HEK293 (cell line): ENCODE data around the gene RAF1.

Source experiments
- CTCF ChIA-PET: fragments of 350-600 bp; formaldehyde crosslinking; extraction: SDS; loops from one replicate; lab custom pipeline; 2021; ENCODE audit warnings: antibody characterized with exemption; lab: Yijun Ruan, JAX
- POLR2A ChIA-PET: fragments of 300-600 bp; formaldehyde crosslinking; extraction: SDS; loops from one replicate; lab custom pipeline; 2020; ENCODE audit warnings: antibody characterized with exemption, inconsistent platforms; lab: Yijun Ruan, JAX
- H3K27ac ChIP-seq: fragments of 200-500 bp; sonication (Bioruptor generic); 2 replicates; pipeline ENCODE4 v1.5.1; 2014; ENCODE audit warnings: low read depth, low read length, control low read depth, inconsistent platforms; ENCODE audit errors: extremely low read depth
- H3K36me3 ChIP-seq, 2 experiments: fragments of 200-500 bp in 1 of 2; sonication (Bioruptor generic) in 1 of 2; 1 replicate in 1 of 2; 2 replicates in 1 of 2; pipeline ENCODE4 v1.5.1; 2014 to 2017; ENCODE audit warnings: inconsistent platforms in 2 of 2, low read length in 2 of 2; ENCODE audit not compliant: control insufficient read depth in 2 of 2, insufficient read depth in 1 of 2
- H3K4me1 ChIP-seq: fragments of 200-500 bp; sonication (Bioruptor generic); 2 replicates; pipeline ENCODE4 v1.5.1; 2014; ENCODE audit warnings: mild to moderate bottlenecking, low read length, inconsistent platforms; ENCODE audit not compliant: control insufficient read depth, insufficient read depth
- H3K4me3 ChIP-seq: 2 replicates; pipeline ENCODE4 v1.5.1; 2011; ENCODE audit warnings: low read depth, mild to moderate bottlenecking, control low read depth, low read length, moderate library complexity
- H3K9me3 ChIP-seq: fragments of 200-500 bp; sonication (Bioruptor generic); 2 replicates; pipeline ENCODE4 v1.5.1; 2014; ENCODE audit warnings: low read depth, low read length, inconsistent platforms; ENCODE audit not compliant: control insufficient read depth, insufficient read depth
- BCL11B ChIP-seq: fragments of 450-650 bp; formaldehyde crosslinking; IDR thresholded peaks from 2 replicates; pipeline ENCODE4 v1.5.1; 2016; ENCODE audit warnings: low read depth, missing biosample characterization, missing genetic modification characterization
- GLI2 ChIP-seq: fragments of 450-650 bp; formaldehyde crosslinking; IDR thresholded peaks from 2 replicates; pipeline ENCODE4; 2017; ENCODE audit warnings: missing biosample characterization, missing genetic modification characterization, low read depth, borderline replicate concordance
- GLI4 ChIP-seq: fragments of 450-650 bp; formaldehyde crosslinking; IDR thresholded peaks from 2 replicates; pipeline ENCODE4 v1.5.1; 2016; ENCODE audit warnings: missing biosample characterization, missing genetic modification characterization
- KLF8 ChIP-seq: fragments of 450-650 bp; formaldehyde crosslinking; IDR thresholded peaks from 2 replicates; pipeline ENCODE4 v1.5.1; 2016; ENCODE audit warnings: missing biosample characterization, missing genetic modification characterization
- MYNN ChIP-seq: fragments of 450-650 bp; formaldehyde crosslinking; IDR thresholded peaks from 2 replicates; pipeline ENCODE4 v1.5.1; 2016; ENCODE audit warnings: missing biosample characterization, missing genetic modification characterization, borderline replicate concordance
- PRDM1 ChIP-seq: fragments of 450-650 bp; formaldehyde crosslinking; IDR thresholded peaks from 2 replicates; pipeline ENCODE4; 2016; ENCODE audit warnings: missing biosample characterization, missing genetic modification characterization
- SP2 ChIP-seq: fragments of 450-650 bp; formaldehyde crosslinking; IDR thresholded peaks from 2 replicates; pipeline ENCODE4 v1.5.1; 2016; ENCODE audit warnings: missing biosample characterization, missing genetic modification characterization
- SP3 ChIP-seq: fragments of 450-650 bp; formaldehyde crosslinking; IDR thresholded peaks from 2 replicates; pipeline ENCODE4 v1.5.1; 2016; ENCODE audit warnings: missing biosample characterization, missing genetic modification characterization
- SP7 ChIP-seq: fragments of 450-650 bp; formaldehyde crosslinking; IDR thresholded peaks from 2 replicates; pipeline ENCODE4 v1.5.1; 2016; ENCODE audit warnings: missing biosample characterization, missing genetic modification characterization
- YY1 ChIP-seq: fragments of 450-650 bp; formaldehyde crosslinking; IDR thresholded peaks from 2 replicates; pipeline ENCODE4 v1.5.1; 2018; ENCODE audit warnings: missing biosample characterization, missing genetic modification characterization
- ZBTB17 ChIP-seq: fragments of 450-650 bp; formaldehyde crosslinking; IDR thresholded peaks from 2 replicates; pipeline ENCODE4 v1.5.1; 2016; ENCODE audit warnings: missing biosample characterization, missing genetic modification characterization
- ZNF157 ChIP-seq: fragments of 450-650 bp; formaldehyde crosslinking; IDR thresholded peaks from 2 replicates; pipeline ENCODE4 v1.5.1; 2016; ENCODE audit warnings: missing biosample characterization, missing genetic modification characterization
- ZNF2 ChIP-seq: fragments of 450-650 bp; formaldehyde crosslinking; IDR thresholded peaks from 2 replicates; pipeline ENCODE4 v1.5.1; 2016; ENCODE audit warnings: missing biosample characterization, missing genetic modification characterization
- ZNF214 ChIP-seq: fragments of 450-650 bp; formaldehyde crosslinking; IDR thresholded peaks from 2 replicates; pipeline ENCODE4 v1.5.1; 2017; ENCODE audit warnings: missing biosample characterization, mild to moderate bottlenecking, missing genetic modification characterization, borderline replicate concordance
- ZNF223 ChIP-seq: fragments of 450-650 bp; formaldehyde crosslinking; IDR thresholded peaks from 2 replicates; pipeline ENCODE4 v1.5.1; 2016; ENCODE audit warnings: missing biosample characterization, missing genetic modification characterization
- ZNF24 ChIP-seq: fragments of 450-650 bp; formaldehyde crosslinking; IDR thresholded peaks from 2 replicates; pipeline ENCODE4 v1.5.1; 2016; ENCODE audit warnings: missing biosample characterization, missing genetic modification characterization
- ZNF266 ChIP-seq: fragments of 450-650 bp; formaldehyde crosslinking; IDR thresholded peaks from 2 replicates; pipeline ENCODE4 v1.5.1; 2016; ENCODE audit warnings: missing biosample characterization, missing genetic modification characterization, low read depth
- ZNF366 ChIP-seq: fragments of 450-650 bp; formaldehyde crosslinking; conservative IDR thresholded peaks from 2 replicates; pipeline ENCODE4 v1.5.1; 2016; ENCODE audit warnings: missing biosample characterization, missing genetic modification characterization
- ZNF549 ChIP-seq: fragments of 450-650 bp; IDR thresholded peaks from 2 replicates; pipeline ENCODE4 v1.5.1; 2018; ENCODE audit warnings: missing biosample characterization, missing genetic modification characterization, mild to moderate bottlenecking, inconsistent platforms, moderate library complexity
- ZNF600 ChIP-seq: fragments of 450-650 bp; formaldehyde crosslinking; IDR thresholded peaks from 2 replicates; pipeline ENCODE4 v1.5.1; 2016; ENCODE audit warnings: missing biosample characterization, missing genetic modification characterization
- ZNF654 ChIP-seq: fragments of 450-650 bp; formaldehyde crosslinking; IDR thresholded peaks from 2 replicates; pipeline ENCODE4 v1.5.1; 2016; ENCODE audit warnings: low read depth, missing biosample characterization, missing genetic modification characterization
- ZNF707 ChIP-seq: fragments of 450-650 bp; formaldehyde crosslinking; IDR thresholded peaks from 2 replicates; pipeline ENCODE4 v1.5.1; 2016; ENCODE audit warnings: missing biosample characterization, missing genetic modification characterization
- TF ChIP-seq, protein P1 (sequence below): fragments of 450-650 bp; formaldehyde crosslinking; IDR thresholded peaks from 2 replicates; pipeline ENCODE4 v1.5.1; 2016; ENCODE audit warnings: missing biosample characterization, missing genetic modification characterization
- TF ChIP-seq, protein P2 (sequence below): fragments of 450-650 bp; formaldehyde crosslinking; IDR thresholded peaks from 2 replicates; pipeline ENCODE4 v1.5.1; 2016; ENCODE audit warnings: missing biosample characterization, missing genetic modification characterization
- TF ChIP-seq, protein P3 (sequence below): fragments of 450-650 bp; formaldehyde crosslinking; IDR thresholded peaks from 2 replicates; pipeline ENCODE4 v1.5.1; 2016; ENCODE audit warnings: missing biosample characterization, missing genetic modification characterization
- TF ChIP-seq, protein P4 (sequence below): fragments of 450-650 bp; formaldehyde crosslinking; conservative IDR thresholded peaks from 2 replicates; pipeline ENCODE4 v1.5.1; 2016; ENCODE audit warnings: low read depth, missing biosample characterization, missing genetic modification characterization

RAF1 gene

DNA sequence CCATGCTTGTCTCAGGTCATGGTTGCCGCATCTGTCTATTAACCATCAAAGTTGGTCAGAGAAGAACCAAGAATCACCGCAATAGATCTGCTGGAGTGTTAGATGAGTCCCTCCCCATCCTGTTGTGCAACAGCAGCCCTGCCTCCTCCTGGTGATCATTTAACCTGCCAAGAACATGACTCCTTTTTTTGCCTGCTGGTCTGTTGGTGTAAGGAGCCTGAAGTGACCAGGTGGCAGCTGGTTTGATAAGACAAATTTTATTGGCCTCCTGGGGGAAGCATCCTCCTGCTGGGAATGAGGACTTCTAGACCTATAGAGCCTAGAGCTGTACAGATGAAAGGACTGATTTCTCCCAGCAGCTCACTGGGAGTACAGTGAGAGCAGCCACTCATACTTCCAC, 43.5 kb upstream of the RAF1 start (continued):
- TF ChIP-seq, protein P1, sequence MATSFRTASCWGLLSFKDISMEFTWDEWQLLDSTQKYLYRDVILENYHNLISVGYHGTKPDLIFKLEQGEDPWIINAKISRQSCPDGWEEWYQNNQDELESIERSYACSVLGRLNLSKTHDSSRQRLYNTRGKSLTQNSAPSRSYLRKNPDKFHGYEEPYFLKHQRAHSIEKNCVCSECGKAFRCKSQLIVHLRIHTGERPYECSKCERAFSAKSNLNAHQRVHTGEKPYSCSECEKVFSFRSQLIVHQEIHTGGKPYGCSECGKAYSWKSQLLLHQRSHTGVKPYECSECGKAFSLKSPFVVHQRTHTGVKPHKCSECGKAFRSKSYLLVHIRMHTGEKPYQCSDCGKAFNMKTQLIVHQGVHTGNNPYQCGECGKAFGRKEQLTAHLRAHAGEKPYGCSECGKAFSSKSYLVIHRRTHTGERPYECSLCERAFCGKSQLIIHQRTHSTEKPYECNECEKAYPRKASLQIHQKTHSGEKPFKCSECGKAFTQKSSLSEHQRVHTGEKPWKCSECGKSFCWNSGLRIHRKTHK (tag by site-specific recombination) = no peak

DNA sequence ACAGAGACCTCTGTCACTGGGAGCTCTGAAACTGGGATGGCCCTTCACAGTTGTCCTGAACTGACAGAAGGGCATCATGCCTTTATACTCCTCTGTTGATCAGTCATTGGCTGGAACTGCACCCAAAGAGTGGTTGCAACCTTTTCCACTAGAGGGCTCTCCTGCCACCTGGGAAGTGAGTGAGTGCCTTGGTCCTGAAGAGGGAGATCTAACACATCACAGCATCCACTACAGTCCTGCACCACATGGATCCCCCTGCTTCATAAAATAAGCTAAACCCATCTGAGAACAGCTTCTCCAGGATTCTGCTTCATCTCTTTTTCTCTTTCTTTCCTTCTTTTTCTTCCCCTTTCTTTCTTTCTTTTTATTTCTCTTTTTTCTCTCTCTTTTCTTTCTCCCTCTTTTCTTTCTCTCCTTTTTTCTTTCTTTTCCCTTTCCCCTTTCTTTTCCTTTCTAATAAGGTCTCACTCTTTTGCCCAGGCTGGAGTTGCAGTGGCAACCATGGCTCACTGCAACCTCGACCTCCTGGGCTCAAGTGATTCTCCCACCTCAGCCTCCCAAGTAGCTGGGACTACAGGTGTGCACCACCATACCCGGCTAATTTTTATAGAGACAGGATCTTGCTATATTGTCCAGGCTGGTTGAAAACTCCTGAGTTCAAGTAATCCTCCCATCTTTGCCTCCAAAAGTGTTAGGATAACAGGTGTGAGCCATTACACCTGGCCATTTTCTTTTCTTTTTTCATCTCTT, 42.8 kb upstream of the RAF1 start:
- no peak overlapping the region for H3K27ac ChIP-seq
- H3K4me3 ChIP-seq = no peak overlapping the region
- no peaks in the 10 kb centered on the region for H3K9me3 ChIP-seq
- no peaks in the 10 kb centered on the region for H3K4me1 ChIP-seq
- ChIA-PET CTCF (interaction anchor here (0.5 to 3.5 kb wide), 26 partner anchors 10 to 146 kb away, joined by 3 to 33 read pairs (median 4); partner anchors contain the start of gene RPL32), POLR2A (interaction anchor here (1.2 kb wide), 1 partner anchor 126 kb away, joined by 3 read pairs; no protein-coding TSS in a partner anchor)
- H3K36me3 ChIP-seq = no peaks in the 10 kb centered on the region
- TF ChIP-seq GLI4 (tag by site-specific recombination) (no peak), BCL11B (tag by site-specific recombination) (no peak), ZNF707 (tag by site-specific recombination) (no peak), ZNF214 (tag by site-specific recombination) (no peak), ZNF223 (tag by site-specific recombination) (peak; percentile 44; the same call in 1 of the 2 replicates), ZNF266 (no peak), ZNF157 (tag by site-specific recombination) (0 out of 2 replicates have a peak, but pooled peaks have one; percentile 49), ZNF654 (tag by site-specific recombination) (peak; percentile 65), YY1 (tag by site-specific recombination) (no peak), SP2 (no peak), KLF8 (tag by site-specific recombination) (0 out of 2 replicates have a peak, but pooled peaks have one; percentile 53), GLI2 (tag by site-specific recombination) (no peak), ZBTB17 (tag by site-specific recombination) (peak; percentile 54), SP7 (tag by site-specific recombination) (peak; percentile 9; the same call in 1 of the 2 replicates), ZNF2 (tag by site-specific recombination) (peak; percentile 70), MYNN (tag by site-specific recombination) (no peak), ZNF600 (peak; percentile 42; the same call in 1 of the 2 replicates), PRDM1 (peak; percentile 95), ZNF366 (tag by site-specific recombination) (peak; percentile 80), SP3 (tag by site-specific recombination) (0 out of 2 replicates have a peak, but pooled peaks have one; percentile 12), ZNF549 (tag by site-specific recombination) (no peak), ZNF24 (0 out of 2 replicates have a peak, but pooled peaks have one; percentile 16)
- TF ChIP-seq, protein P2, sequence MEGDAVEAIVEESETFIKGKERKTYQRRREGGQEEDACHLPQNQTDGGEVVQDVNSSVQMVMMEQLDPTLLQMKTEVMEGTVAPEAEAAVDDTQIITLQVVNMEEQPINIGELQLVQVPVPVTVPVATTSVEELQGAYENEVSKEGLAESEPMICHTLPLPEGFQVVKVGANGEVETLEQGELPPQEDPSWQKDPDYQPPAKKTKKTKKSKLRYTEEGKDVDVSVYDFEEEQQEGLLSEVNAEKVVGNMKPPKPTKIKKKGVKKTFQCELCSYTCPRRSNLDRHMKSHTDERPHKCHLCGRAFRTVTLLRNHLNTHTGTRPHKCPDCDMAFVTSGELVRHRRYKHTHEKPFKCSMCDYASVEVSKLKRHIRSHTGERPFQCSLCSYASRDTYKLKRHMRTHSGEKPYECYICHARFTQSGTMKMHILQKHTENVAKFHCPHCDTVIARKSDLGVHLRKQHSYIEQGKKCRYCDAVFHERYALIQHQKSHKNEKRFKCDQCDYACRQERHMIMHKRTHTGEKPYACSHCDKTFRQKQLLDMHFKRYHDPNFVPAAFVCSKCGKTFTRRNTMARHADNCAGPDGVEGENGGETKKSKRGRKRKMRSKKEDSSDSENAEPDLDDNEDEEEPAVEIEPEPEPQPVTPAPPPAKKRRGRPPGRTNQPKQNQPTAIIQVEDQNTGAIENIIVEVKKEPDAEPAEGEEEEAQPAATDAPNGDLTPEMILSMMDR (tag by site-specific recombination) = peak; percentile 89
- TF ChIP-seq, protein P3, sequence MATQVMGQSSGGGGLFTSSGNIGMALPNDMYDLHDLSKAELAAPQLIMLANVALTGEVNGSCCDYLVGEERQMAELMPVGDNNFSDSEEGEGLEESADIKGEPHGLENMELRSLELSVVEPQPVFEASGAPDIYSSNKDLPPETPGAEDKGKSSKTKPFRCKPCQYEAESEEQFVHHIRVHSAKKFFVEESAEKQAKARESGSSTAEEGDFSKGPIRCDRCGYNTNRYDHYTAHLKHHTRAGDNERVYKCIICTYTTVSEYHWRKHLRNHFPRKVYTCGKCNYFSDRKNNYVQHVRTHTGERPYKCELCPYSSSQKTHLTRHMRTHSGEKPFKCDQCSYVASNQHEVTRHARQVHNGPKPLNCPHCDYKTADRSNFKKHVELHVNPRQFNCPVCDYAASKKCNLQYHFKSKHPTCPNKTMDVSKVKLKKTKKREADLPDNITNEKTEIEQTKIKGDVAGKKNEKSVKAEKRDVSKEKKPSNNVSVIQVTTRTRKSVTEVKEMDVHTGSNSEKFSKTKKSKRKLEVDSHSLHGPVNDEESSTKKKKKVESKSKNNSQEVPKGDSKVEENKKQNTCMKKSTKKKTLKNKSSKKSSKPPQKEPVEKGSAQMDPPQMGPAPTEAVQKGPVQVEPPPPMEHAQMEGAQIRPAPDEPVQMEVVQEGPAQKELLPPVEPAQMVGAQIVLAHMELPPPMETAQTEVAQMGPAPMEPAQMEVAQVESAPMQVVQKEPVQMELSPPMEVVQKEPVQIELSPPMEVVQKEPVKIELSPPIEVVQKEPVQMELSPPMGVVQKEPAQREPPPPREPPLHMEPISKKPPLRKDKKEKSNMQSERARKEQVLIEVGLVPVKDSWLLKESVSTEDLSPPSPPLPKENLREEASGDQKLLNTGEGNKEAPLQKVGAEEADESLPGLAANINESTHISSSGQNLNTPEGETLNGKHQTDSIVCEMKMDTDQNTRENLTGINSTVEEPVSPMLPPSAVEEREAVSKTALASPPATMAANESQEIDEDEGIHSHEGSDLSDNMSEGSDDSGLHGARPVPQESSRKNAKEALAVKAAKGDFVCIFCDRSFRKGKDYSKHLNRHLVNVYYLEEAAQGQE (tag by site-specific recombination) = peak; percentile 40; the same call in 1 of the 2 replicates
- TF ChIP-seq, protein P4, sequence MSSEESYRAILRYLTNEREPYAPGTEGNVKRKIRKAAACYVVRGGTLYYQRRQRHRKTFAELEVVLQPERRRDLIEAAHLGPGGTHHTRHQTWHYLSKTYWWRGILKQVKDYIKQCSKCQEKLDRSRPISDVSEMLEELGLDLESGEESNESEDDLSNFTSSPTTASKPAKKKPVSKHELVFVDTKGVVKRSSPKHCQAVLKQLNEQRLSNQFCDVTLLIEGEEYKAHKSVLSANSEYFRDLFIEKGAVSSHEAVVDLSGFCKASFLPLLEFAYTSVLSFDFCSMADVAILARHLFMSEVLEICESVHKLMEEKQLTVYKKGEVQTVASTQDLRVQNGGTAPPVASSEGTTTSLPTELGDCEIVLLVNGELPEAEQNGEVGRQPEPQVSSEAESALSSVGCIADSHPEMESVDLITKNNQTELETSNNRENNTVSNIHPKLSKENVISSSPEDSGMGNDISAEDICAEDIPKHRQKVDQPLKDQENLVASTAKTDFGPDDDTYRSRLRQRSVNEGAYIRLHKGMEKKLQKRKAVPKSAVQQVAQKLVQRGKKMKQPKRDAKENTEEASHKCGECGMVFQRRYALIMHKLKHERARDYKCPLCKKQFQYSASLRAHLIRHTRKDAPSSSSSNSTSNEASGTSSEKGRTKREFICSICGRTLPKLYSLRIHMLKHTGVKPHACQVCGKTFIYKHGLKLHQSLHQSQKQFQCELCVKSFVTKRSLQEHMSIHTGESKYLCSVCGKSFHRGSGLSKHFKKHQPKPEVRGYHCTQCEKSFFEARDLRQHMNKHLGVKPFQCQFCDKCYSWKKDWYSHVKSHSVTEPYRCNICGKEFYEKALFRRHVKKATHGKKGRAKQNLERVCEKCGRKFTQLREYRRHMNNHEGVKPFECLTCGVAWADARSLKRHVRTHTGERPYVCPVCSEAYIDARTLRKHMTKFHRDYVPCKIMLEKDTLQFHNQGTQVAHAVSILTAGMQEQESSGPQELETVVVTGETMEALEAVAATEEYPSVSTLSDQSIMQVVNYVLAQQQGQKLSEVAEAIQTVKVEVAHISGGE (tag by site-specific recombination) = no peak
